ENCODE results near the gene SLBP.
"Not testable (repeated sequence)": the region's sequence is repeated elsewhere in the genome, so short reads cannot be mapped to it uniquely, and the experiment has no call there.

The SLBP gene

GRCh38 chr4:1674682-1675081, 37.4 kb downstream of the SLBP start:
- DNase-seq (ENCODE audit: low spot score) = no peak

DNA sequence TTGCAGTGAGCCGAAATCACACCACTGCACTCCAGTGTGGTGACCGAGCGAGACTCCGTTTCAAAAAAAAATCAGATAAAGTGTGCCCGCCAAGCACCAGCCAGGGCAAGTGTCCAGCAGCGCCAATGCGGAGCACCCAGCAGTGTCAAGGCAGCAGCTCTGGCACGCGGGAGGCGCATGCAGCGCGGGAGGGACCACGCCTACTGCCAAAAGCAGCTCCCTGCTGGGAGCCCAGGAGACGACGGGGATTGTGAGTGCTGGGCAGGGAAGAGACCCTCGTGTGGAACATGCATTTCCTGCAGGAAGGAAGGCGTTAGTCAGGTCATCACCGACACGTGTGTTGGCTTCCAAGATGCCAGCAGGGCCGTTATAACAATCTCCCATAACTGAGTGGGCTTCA, 38.4 kb downstream of the SLBP start:
- DNase-seq (ENCODE audit: low spot score) = no peak

DNA sequence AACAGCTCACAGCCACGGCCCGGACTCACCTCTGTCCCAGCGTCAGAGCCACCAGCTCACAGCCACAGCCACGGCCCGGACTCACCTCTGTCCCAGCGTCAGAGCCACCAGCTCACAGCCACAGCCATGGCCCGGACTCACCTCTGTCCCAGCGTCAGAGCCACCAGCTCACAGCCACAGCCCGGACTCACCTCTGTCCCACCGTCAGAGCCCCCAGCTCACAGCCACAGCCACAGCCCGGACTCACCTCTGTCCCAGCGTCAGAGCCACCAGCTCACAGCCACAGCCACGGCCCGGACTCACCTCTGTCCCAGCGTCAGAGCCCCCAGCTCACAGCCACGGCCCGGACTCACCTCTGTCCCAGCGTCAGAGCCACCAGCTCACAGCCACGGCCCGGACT, 41.1 kb downstream of the SLBP start:
- not testable (repeated sequence) for DNase-seq (ENCODE audit: low spot score)

- DNase-seq (ENCODE audit: low spot score) = no peak
Observed at GRCh38 chr4:1670279-1670678, 41.8 kb downstream of the SLBP start.

- no peak for DNase-seq (ENCODE audit: low spot score)
Observed at GRCh38 chr4:1669850-1670249, 42.3 kb downstream of the SLBP start.

DNA sequence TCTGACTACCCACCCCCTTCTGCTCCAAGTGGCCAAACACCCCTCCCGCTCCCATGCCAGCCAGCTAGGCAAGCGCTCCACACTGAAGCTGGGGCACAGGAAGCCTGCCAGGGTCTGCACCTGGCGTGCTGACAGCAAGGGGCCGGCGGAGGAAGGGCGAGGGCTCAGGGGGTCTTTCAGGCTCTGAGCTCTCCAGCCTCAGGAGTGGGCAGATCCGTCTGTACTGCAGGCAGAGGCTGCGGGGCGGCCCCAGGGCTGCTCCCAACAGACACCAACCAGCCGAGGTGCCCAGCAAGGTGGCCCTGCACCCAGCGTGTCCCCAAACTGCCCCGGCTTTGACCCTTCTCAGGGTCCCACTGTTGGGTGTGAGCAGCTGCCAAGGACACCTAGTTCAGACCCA, 42.8 kb downstream of the SLBP start:
- no peak for DNase-seq (ENCODE audit: low spot score)

DNA sequence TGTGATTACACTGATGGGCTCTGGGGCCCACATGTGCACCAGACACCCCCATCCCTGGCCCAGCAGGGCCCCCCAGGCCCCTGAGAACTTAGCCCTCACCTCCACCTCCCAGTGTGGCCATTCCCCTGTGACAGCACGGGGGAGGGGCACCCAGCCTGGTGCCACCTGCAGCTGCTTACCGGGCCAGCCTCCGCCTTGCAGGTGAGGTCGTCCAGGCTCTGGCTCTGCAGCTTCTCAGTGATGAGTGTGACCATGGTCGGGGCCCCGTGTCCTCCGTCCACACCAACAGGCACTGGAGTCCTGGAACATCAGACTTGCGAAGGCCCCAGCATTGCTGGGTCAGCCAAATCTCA, 43.7 kb downstream of the SLBP start:
- DNase-seq (ENCODE audit: low spot score) = no peak

DNA sequence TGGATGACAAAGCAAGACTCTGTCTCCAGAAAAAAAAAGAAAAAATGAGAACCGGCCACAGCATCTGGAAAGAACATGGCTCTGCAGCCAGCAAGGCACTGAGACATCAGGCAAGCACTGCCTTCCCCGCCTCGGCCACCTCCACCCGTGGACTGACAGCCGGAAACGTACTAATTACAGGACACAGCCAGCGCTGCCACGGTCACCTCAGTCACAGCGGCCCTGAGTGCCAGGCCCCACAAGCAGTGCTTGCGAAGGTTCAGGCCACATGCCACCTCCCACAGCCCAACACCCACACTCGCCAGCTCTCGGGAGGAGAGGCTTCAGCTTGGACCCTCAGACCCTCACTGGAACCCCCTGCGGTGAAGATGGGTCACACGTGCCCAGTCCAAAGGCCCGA, 44.8 kb downstream of the SLBP start:
- DNase-seq (ENCODE audit: low spot score) = no peak

GRCh38 chr4:1666391-1666790, 45.7 kb downstream of the SLBP start:
- DNase-seq (ENCODE audit: low spot score) = no peak

GRCh38 chr4:1664141-1664540, 48.0 kb downstream of the SLBP start:
- no peak for DNase-seq (ENCODE audit: low spot score)

DNA sequence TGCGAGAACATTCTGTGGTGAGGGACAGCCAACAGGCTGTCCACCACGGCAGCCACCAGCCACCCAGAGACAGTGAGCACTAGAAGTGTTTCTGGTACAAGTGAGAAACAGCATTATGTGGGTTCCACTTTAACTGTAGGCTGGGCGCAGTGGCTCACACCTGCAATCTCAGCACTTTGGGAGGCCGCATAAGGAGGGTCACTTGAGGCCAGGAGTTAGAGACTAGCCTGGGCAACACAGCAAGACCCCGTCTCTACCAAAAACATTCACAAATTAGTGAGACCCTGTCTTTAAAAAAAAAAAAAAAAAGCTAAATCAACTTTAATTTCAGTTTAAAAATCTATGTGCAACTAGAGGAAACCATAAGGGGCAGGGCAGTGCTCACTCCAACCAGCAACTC, 48.6 kb downstream of the SLBP start:
- no peak for DNase-seq (ENCODE audit: low spot score)

DNA sequence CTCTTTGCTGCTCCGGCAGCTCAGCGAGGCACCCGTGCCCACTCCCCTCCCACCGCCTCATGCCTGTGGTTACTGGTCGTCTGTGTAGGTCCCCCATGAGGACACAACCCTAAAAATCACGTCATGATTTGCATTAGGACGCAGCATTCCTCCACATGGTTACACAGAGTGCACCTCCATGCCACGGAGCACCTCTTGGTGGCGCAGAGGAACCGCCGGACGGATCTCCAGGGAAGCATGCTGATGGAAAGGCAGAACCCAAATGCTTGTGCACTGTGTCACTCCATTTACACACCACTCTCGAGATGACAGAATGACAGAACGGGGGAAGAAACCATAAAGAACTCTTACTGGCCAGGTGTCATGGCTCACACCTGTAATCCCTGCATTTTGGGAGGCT, 50.4 kb downstream of the SLBP start:
- DNase-seq (ENCODE audit: low spot score) = no peak

- DNase-seq (ENCODE audit: low spot score) = no peak
Observed at GRCh38 chr4:1660948-1661677, 51.0 kb downstream of the SLBP start.

DNA sequence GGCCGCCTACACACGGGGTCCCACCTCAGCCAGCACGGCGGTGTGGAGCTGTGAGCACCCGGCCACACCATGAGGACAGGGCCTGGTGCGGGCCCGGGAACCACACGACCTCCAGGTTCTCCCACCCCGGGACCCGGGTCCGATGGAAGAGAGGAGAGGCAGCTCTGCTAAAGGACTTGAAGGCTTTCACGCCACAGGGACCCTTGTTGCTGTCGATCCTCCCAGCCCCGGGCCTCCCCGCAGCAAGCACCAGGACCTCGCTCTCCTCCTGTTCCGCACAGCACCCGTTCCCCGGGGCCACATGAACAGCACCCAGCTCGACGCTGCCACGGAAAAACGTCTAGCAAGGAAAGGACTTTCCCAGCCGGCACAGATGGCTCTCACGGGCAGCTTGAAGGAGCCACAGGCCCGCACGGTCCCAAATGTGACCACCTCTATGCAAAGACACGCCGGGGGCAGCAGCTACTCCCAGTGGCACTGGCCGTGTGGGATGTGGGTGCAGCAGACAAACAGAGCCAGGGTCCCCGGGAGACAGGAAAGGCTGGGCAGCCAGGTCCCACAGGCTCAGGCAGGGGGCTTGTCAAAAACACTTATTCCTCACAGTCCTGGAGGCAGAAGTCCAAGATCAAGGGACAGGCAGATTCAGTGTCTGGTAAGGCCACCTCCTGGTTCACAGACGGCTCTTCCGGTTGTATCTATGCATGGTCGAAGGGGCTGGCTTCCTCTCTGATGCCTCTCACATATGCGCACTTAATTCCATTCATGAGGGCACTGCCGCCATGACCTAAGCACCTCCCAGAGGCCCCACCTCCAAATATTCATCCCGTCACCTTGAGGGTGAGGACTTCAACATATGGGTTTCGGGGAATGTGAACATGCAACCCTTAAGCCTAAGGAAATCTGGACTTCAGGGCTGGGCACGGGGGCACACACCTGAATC, 52.7 kb downstream of the SLBP start:
- DNase-seq (ENCODE audit: low spot score) = no peak

GRCh38 chr4:1658581-1658980, 53.5 kb downstream of the SLBP start:
- no peak for DNase-seq (ENCODE audit: low spot score)

DNA sequence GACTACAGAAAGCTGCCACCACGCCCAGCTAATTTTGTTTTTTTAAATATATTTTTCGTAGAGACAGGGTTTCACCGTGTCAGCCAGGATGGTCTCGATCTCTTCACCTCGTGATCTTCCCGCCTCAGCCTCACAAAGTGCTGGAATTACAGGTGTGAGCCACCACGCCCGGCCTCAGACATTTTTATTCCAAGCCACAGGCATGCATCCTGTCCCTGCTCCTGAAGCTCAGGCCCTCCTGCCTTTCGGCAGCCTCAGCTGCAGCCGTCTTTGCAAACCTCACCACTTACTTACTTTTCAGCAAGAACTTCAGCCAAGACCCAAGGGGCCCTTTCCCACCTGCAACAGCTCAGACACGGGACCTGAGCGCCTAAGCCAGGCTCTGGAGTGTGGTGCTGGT, 54.0 kb downstream of the SLBP start:
- DNase-seq (ENCODE audit: low spot score) = no peak

GRCh38 chr4:1656986-1657385, 55.1 kb downstream of the SLBP start:
- DNase-seq (ENCODE audit: low spot score) = no peak

DNA sequence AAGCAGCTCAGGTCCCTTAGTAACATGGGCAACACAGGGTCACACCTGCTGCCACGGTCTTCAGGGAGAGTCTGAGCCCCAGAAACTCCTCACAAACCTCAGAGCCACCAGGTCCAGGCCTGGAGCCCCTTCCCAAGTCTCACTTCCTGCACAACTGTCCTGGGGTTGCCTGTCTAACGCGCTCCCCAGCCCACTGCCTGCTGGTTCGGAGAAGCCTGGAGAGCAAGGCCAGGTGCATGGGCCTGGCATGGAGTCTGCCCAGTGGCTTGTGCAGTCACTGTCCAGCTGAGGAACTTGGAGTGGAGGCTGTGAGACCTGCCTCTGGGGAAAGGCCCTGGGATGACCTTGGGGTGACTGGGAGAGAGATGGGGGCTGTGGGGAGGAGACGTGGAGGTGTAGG, 56.0 kb downstream of the SLBP start:
- no peak for DNase-seq (ENCODE audit: low spot score)

DNA sequence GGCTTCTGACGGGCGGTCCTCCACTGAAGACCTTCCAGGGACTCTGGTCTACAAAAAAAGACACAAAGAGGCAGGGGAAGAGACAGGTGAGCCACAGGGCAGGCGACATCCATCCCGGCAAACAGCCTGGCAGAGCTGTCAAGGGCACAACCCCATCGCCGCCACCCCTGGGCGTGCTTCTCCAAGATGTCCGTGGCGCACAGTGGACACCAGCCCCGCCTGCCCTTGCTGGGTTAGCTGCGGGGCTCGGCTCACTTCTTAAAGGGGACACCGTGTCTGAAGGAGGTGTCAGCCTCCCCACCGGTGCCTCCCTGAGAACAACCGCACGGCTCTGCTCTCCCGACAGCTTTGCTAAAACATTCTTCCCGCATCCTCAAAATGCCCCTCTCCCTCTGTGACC, 56.4 kb downstream of the SLBP start:
- no peak for DNase-seq (ENCODE audit: low spot score)

DNA sequence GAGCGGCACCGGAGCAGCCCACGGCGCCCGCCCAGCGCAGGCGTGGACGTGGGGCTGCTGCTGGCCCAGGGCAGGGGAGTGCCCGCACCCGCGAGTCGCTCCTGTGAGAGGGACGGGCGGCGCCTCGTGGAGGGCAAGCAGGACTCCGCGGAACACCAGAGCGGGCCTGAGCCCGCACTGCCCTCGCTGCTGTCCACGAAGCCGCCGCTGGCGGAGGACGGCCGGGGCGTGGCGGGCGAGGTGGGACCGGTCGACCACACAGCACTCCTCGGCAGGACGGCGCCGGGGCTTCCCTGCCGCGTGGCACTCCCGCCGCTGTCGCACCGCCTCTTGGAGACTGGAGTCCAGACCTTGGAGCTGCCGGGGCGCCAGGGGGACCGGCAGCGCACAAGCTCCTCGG, 57.0 kb downstream of the SLBP start:
- no peak for DNase-seq (ENCODE audit: low spot score)

DNA sequence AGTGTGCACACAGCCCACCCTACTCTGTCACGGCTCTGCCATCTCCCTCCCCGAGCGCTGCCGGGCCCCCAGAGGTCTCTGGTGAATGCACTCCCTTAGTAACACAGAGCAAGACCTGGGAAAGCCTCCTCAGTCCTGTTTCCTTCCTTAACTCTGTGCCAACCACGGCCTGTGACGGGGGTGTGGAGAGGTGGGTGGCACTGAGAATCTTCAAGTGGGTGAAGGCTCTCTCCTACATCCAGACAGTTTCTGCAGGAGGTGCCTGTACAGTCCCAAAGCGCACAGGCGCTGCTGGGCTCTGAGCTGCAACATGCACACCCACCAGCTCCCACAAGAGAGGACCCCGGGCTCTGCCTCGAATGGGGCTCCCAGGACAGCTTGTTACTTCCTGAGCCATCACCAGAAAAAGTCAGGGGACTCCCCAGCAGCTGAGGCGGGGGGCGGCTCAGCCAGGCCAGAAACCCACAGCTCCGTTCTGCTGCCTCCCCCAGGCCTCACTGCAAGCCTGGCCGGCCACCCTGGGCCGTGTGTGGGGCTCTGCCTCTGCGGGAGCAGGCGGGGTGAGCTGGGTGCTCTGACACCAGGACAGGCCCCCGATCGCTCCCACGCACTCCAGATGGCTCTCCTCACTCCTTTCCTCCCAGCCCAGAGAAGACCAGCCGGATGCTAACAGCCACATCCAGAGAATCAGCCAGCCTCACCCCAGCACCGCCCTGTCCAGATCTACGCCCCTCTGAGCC, 57.7 kb downstream of the SLBP start:
- DNase-seq (ENCODE audit: low spot score) = no peak

DNA sequence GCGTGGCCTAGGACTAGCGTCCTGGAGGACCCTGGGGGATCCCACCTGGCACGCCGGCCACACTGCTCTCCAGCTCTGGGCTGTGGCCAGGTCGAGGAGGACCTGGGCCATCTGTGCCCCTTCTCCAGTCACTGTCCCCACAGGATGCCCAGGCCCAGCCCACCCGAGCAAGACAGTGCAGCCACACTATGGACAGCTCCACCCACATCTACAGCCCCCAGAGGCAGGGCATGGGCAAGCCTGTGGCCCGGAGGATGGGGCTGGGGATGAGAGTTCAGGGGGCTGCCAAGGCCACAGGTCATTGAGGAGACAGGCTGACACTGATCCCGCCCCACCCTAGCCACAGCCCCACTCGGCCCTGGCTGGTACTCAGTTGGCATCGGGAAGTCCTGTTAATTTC, 58.3 kb downstream of the SLBP start:
- no peak for DNase-seq (ENCODE audit: low spot score)

DNA sequence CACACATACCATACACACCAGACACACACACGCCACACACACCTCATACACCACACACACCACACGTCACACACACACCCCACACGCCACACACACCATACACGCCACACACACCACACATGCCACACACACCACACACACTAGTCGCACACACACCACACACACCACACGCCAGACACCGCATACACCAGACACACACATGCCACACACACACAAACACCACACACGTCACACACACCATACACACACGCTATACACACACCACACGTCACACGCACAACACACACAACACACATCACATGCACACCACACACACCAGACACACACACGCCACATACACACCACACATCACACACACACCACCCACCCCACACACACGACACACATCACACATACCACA, 60.0 kb downstream of the SLBP start:
- DNase-seq (ENCODE audit: low spot score) = no peak
